Activated naive CD8-positive, alpha-beta T cell treated with anti-CD3 and anti-CD28 coated beads for 36 hours (primary cell): ENCODE results near the gene USP13. TPM values are rescaled to one million over a fixed set of nuclear protein-coding genes. Genes with fewer than 3 reads are reported as not detected.

Experiments used
- DNase-seq: peaks from one replicate; pipeline ENCODE4 v3.0.0; 2021
- H3K27ac Mint-ChIP-seq: one replicate; pipeline ENCODE4 v1.8.0; 2022; ENCODE audit warnings: mild to moderate bottlenecking, moderate library complexity, mixed read lengths
- H3K27me3 Mint-ChIP-seq: one replicate; pipeline ENCODE4 v1.8.0; 2022; ENCODE audit warnings: mild to moderate bottlenecking, mixed read lengths
- H3K36me3 Mint-ChIP-seq: one replicate; pipeline ENCODE4 v1.8.0; 2021; ENCODE audit warnings: mild to moderate bottlenecking, mixed read lengths
- H3K4me1 Mint-ChIP-seq: one replicate; pipeline ENCODE4 v1.8.0; 2021; ENCODE audit warnings: mixed read lengths
- H3K4me3 Mint-ChIP-seq: one replicate; pipeline ENCODE4 v1.8.0; 2022; ENCODE audit warnings: mild to moderate bottlenecking, moderate library complexity, mixed read lengths
- H3K9me3 Mint-ChIP-seq: one replicate; pipeline ENCODE4 v1.8.0; 2022; ENCODE audit warnings: mixed read lengths
- total RNA-seq, 2 experiments: library from RNA; stranded (reverse); gene quantifications; one replicate each; pipeline ENCODE4 v1.2.3, GENCODE V29; 2021

USP13 gene
- total RNA-seq, 2 experiments from 2014 or later = 11.6 to 11.9 TPM

- Mint-ChIP-seq H3K27ac (no peak overlapping the region), H3K36me3 (peaks cover 3% of the 10 kb centered on the region), H3K27me3 (no peaks in the 10 kb centered on the region), H3K4me3 (no peak overlapping the region), H3K4me1 (peaks cover 2% of the 10 kb centered on the region), H3K9me3 (no peaks in the 10 kb centered on the region)
- DNase-seq = no peak
Observed at GRCh38 chr3:179702271-179702947, 49.6 kb downstream of the USP13 start.

GRCh38 chr3:179703816-179704215 lies 51.0 kb downstream of the USP13 start:
- H3K27me3 Mint-ChIP-seq = no peaks in the 10 kb centered on the region
- DNase-seq = no peak
- no peak overlapping the region for H3K27ac Mint-ChIP-seq
- peaks cover 3% of the 10 kb centered on the region for H3K36me3 Mint-ChIP-seq
- H3K4me1 Mint-ChIP-seq = peaks cover 2% of the 10 kb centered on the region
- H3K9me3 Mint-ChIP-seq = no peaks in the 10 kb centered on the region
- H3K4me3 Mint-ChIP-seq = no peak overlapping the region

GRCh38 chr3:179706233-179706632 lies 53.4 kb downstream of the USP13 start:
- Mint-ChIP-seq H3K4me3 (no peak overlapping the region), H3K27me3 (no peaks in the 10 kb centered on the region), H3K9me3 (no peaks in the 10 kb centered on the region), H3K27ac (no peak overlapping the region), H3K36me3 (peaks cover 6% of the 10 kb centered on the region), H3K4me1 (no peaks in the 10 kb centered on the region)
- DNase-seq = no peak

- peaks cover 5% of the 10 kb centered on the region for H3K36me3 Mint-ChIP-seq
- no peak for DNase-seq
- no peaks in the 10 kb centered on the region for H3K27me3 Mint-ChIP-seq
- no peaks in the 10 kb centered on the region for H3K4me1 Mint-ChIP-seq
- no peak overlapping the region for H3K27ac Mint-ChIP-seq
- no peak overlapping the region for H3K4me3 Mint-ChIP-seq
- no peaks in the 10 kb centered on the region for H3K9me3 Mint-ChIP-seq
Observed at GRCh38 chr3:179710079-179710478, 57.2 kb downstream of the USP13 start.

GRCh38 chr3:179713643-179714090 lies 60.8 kb downstream of the USP13 start:
- no peaks in the 10 kb centered on the region for H3K9me3 Mint-ChIP-seq
- H3K4me3 Mint-ChIP-seq = no peak overlapping the region
- DNase-seq = no peak
- no peaks in the 10 kb centered on the region for H3K27me3 Mint-ChIP-seq
- H3K27ac Mint-ChIP-seq = no peak overlapping the region
- no peaks in the 10 kb centered on the region for H3K4me1 Mint-ChIP-seq
- peaks cover 13% of the 10 kb centered on the region for H3K36me3 Mint-ChIP-seq

- H3K36me3 Mint-ChIP-seq = peaks cover 12% of the 10 kb centered on the region
- no peaks in the 10 kb centered on the region for H3K4me1 Mint-ChIP-seq
- DNase-seq = no peak
- no peak overlapping the region for H3K27ac Mint-ChIP-seq
- no peaks in the 10 kb centered on the region for H3K27me3 Mint-ChIP-seq
- no peak overlapping the region for H3K4me3 Mint-ChIP-seq
- no peaks in the 10 kb centered on the region for H3K9me3 Mint-ChIP-seq
Observed at GRCh38 chr3:179715582-179715981, 62.7 kb downstream of the USP13 start.

GRCh38 chr3:179716226-179716625 lies 63.4 kb downstream of the USP13 start:
- no peak for DNase-seq
- no peaks in the 10 kb centered on the region for H3K4me1 Mint-ChIP-seq
- H3K27ac Mint-ChIP-seq = no peak overlapping the region
- H3K4me3 Mint-ChIP-seq = no peak overlapping the region
- no peaks in the 10 kb centered on the region for H3K9me3 Mint-ChIP-seq
- H3K27me3 Mint-ChIP-seq = no peaks in the 10 kb centered on the region
- H3K36me3 Mint-ChIP-seq = peaks cover 13% of the 10 kb centered on the region

GRCh38 chr3:179716811-179717210 lies 64.0 kb downstream of the USP13 start:
- no peak for DNase-seq
- Mint-ChIP-seq H3K9me3 (no peaks in the 10 kb centered on the region), H3K27me3 (no peaks in the 10 kb centered on the region), H3K36me3 (peaks cover 19% of the 10 kb centered on the region), H3K4me3 (no peak overlapping the region), H3K4me1 (no peaks in the 10 kb centered on the region), H3K27ac (no peak overlapping the region)

- H3K4me3 Mint-ChIP-seq = no peak overlapping the region
- no peak overlapping the region for H3K27ac Mint-ChIP-seq
- H3K4me1 Mint-ChIP-seq = no peaks in the 10 kb centered on the region
- H3K36me3 Mint-ChIP-seq = peaks cover 21% of the 10 kb centered on the region
- DNase-seq = no peak
- H3K27me3 Mint-ChIP-seq = no peaks in the 10 kb centered on the region
- no peaks in the 10 kb centered on the region for H3K9me3 Mint-ChIP-seq
Observed at GRCh38 chr3:179717219-179717618, 64.4 kb downstream of the USP13 start.

GRCh38 chr3:179719048-179719734 lies 66.4 kb downstream of the USP13 start:
- peaks cover 27% of the 10 kb centered on the region for H3K36me3 Mint-ChIP-seq
- H3K4me1 Mint-ChIP-seq = no peaks in the 10 kb centered on the region
- H3K4me3 Mint-ChIP-seq = no peak overlapping the region
- H3K27me3 Mint-ChIP-seq = no peaks in the 10 kb centered on the region
- no peaks in the 10 kb centered on the region for H3K9me3 Mint-ChIP-seq
- H3K27ac Mint-ChIP-seq = no peak overlapping the region
- DNase-seq = no peak

- DNase-seq = no peak
- no peaks in the 10 kb centered on the region for H3K27me3 Mint-ChIP-seq
- H3K4me1 Mint-ChIP-seq = no peaks in the 10 kb centered on the region
- H3K36me3 Mint-ChIP-seq = peaks cover 27% of the 10 kb centered on the region
- H3K27ac Mint-ChIP-seq = no peak overlapping the region
- H3K4me3 Mint-ChIP-seq = no peak overlapping the region
- no peaks in the 10 kb centered on the region for H3K9me3 Mint-ChIP-seq
Observed at GRCh38 chr3:179720196-179720595, 67.4 kb downstream of the USP13 start.

GRCh38 chr3:179723617-179724016 lies 70.8 kb downstream of the USP13 start:
- Mint-ChIP-seq H3K4me1 (no peaks in the 10 kb centered on the region), H3K4me3 (no peak overlapping the region), H3K36me3 (peaks cover 23% of the 10 kb centered on the region), H3K9me3 (no peaks in the 10 kb centered on the region), H3K27me3 (no peaks in the 10 kb centered on the region), H3K27ac (no peak overlapping the region)
- DNase-seq = no peak

GRCh38 chr3:179726075-179726699 lies 73.3 kb downstream of the USP13 start:
- Mint-ChIP-seq H3K27ac (no peak overlapping the region), H3K4me3 (no peak overlapping the region)

GRCh38 chr3:179729086-179729485 lies 76.2 kb downstream of the USP13 start:
- no peaks in the 10 kb centered on the region for H3K27me3 Mint-ChIP-seq
- no peak overlapping the region for H3K4me3 Mint-ChIP-seq
- H3K36me3 Mint-ChIP-seq = peaks cover 10% of the 10 kb centered on the region
- no peak overlapping the region for H3K27ac Mint-ChIP-seq
- no peaks in the 10 kb centered on the region for H3K9me3 Mint-ChIP-seq
- no peaks in the 10 kb centered on the region for H3K4me1 Mint-ChIP-seq
- no peak for DNase-seq

More at GRCh38 chr3:179726075-179726699, 73.3 kb downstream of the USP13 start:
- Mint-ChIP-seq H3K4me1 (no peaks in the 10 kb centered on the region), H3K9me3 (no peaks in the 10 kb centered on the region), H3K36me3 (peaks cover 24% of the 10 kb centered on the region), H3K27me3 (no peaks in the 10 kb centered on the region)
- no peak for DNase-seq

- Mint-ChIP-seq H3K4me1 (peaks cover 5% of the 10 kb centered on the region), H3K27ac (no peak overlapping the region), H3K36me3 (peaks cover 10% of the 10 kb centered on the region), H3K9me3 (no peaks in the 10 kb centered on the region), H3K27me3 (no peaks in the 10 kb centered on the region), H3K4me3 (no peak overlapping the region)
- no peak for DNase-seq
Observed at GRCh38 chr3:179729981-179730380, 77.1 kb downstream of the USP13 start.
